ENCODE measurements around the gene ACTL6B. TPM values are rescaled to one million over a fixed set of nuclear protein-coding genes. Genes with fewer than 3 reads are reported as not detected.

The ACTL6B gene
- total and polyA plus RNA-seq, 4 experiments from 2014 or later, result not detected

Other genes starting within 250 kb of the ACTL6B start
- 10 to 100 TPM; 10.1 to 12.4 TPM for gene ZCWPW1, start 227.7 kb downstream of the ACTL6B start, total RNA-seq
- gene ZCWPW1, start 227.7 kb downstream of the ACTL6B start, polyA plus RNA-seq, result 1 to 10 TPM; 5.0 to 6.1 TPM
- gene MEPCE, start 226.6 kb downstream of the ACTL6B start, total RNA-seq, result 10 to 100 TPM; 57.3 to 58.8 TPM
- 10 to 100 TPM in 1 of 2 donors, 1 to 10 TPM in 1; 7.9 to 11.8 TPM for gene MEPCE, start 226.6 kb downstream of the ACTL6B start, polyA plus RNA-seq
- 10 to 100 TPM; 77.7 to 83.8 TPM for gene PPP1R35, start 220.0 kb downstream of the ACTL6B start, total RNA-seq
- 10 to 100 TPM; 28.6 to 49.7 TPM for gene PPP1R35, start 220.0 kb downstream of the ACTL6B start, polyA plus RNA-seq
- gene SPACDR, start 192.2 kb downstream of the ACTL6B start, total RNA-seq, result 1 to 10 TPM; 4.6 to 5.7 TPM
- gene SPACDR, start 192.2 kb downstream of the ACTL6B start, polyA plus RNA-seq, result under 1 TPM; 0.26 to 0.34 TPM
- gene TSC22D4, start 177.2 kb downstream of the ACTL6B start, total RNA-seq, result 100 to 1,000 TPM; 144 to 154 TPM
- 10 to 100 TPM; 30.0 to 34.5 TPM for gene TSC22D4, start 177.2 kb downstream of the ACTL6B start, polyA plus RNA-seq
- under 1 TPM; 0.38 to 0.58 TPM for gene NYAP1, start 172.5 kb downstream of the ACTL6B start, total RNA-seq
- not detected for gene NYAP1, start 172.5 kb downstream of the ACTL6B start, polyA plus RNA-seq
- gene AGFG2, start 117.2 kb downstream of the ACTL6B start, total RNA-seq, result 10 to 100 TPM; 56.6 to 58.3 TPM
- 10 to 100 TPM; 19.7 to 35.6 TPM for gene AGFG2, start 117.2 kb downstream of the ACTL6B start, polyA plus RNA-seq
- 100 to 1,000 TPM; 119 to 126 TPM for gene SAP25, start 82.5 kb downstream of the ACTL6B start, total RNA-seq
- gene SAP25, start 82.5 kb downstream of the ACTL6B start, polyA plus RNA-seq, result under 1 TPM in 1 of 2 donors, not detected in 1; 0.72 TPM
- gene LRCH4, start 70.3 kb downstream of the ACTL6B start, total RNA-seq, result 100 to 1,000 TPM; 392 to 412 TPM
- gene LRCH4, start 70.3 kb downstream of the ACTL6B start, polyA plus RNA-seq, result 100 to 1,000 TPM; 119 to 167 TPM
- gene FBXO24, start 70.1 kb downstream of the ACTL6B start, total RNA-seq, result 1 to 10 TPM; 1.6 to 2.1 TPM
- under 1 TPM; 0.36 to 0.77 TPM for gene FBXO24, start 70.1 kb downstream of the ACTL6B start, polyA plus RNA-seq
- 10 to 100 TPM in 1 of 2 experiments, 1 to 10 TPM in 1; 7.2 to 10.6 TPM for gene PCOLCE, start 54.1 kb downstream of the ACTL6B start, total RNA-seq
- gene PCOLCE, start 54.1 kb downstream of the ACTL6B start, polyA plus RNA-seq, result 1 to 10 TPM; 1.3 to 1.6 TPM
- gene MOSPD3, start 43.9 kb downstream of the ACTL6B start, total RNA-seq, result 10 to 100 TPM; 13.4 to 15.6 TPM
- 10 to 100 TPM; 24.6 to 32.1 TPM for gene MOSPD3, start 43.9 kb downstream of the ACTL6B start, polyA plus RNA-seq
- 1 to 10 TPM; 5.4 to 6.2 TPM for gene TFR2, start 14.9 kb downstream of the ACTL6B start, total RNA-seq
- 1 to 10 TPM in 1 of 2 donors, under 1 TPM in 1; 0.75 to 2.8 TPM for gene TFR2, start 14.9 kb downstream of the ACTL6B start, polyA plus RNA-seq
- gene GNB2, start 17.3 kb upstream of the ACTL6B start, total RNA-seq, result 100 to 1,000 TPM; 138 to 144 TPM
- gene GNB2, start 17.3 kb upstream of the ACTL6B start, polyA plus RNA-seq, result 10 to 100 TPM; 48.3 to 60.7 TPM
- gene GIGYF1, start 37.8 kb upstream of the ACTL6B start, total RNA-seq, result 100 to 1,000 TPM; 116 to 118 TPM
- gene GIGYF1, start 37.8 kb upstream of the ACTL6B start, polyA plus RNA-seq, result 1 to 10 TPM in 1 of 2 donors, under 1 TPM in 1; 0.19 to 3.1 TPM
- 10 to 100 TPM; 14.6 to 16.0 TPM for gene POP7, start 49.7 kb upstream of the ACTL6B start, total RNA-seq
- gene POP7, start 49.7 kb upstream of the ACTL6B start, polyA plus RNA-seq, result 10 to 100 TPM; 43.7 to 49.9 TPM
- gene EPO, start 64.0 kb upstream of the ACTL6B start, total RNA-seq, result not detected
- not detected for gene EPO, start 64.0 kb upstream of the ACTL6B start, polyA plus RNA-seq
- not detected for gene ZAN, start 77.1 kb upstream of the ACTL6B start, total RNA-seq
- not detected for gene ZAN, start 77.1 kb upstream of the ACTL6B start, polyA plus RNA-seq
- 1 to 10 TPM; 3.3 to 5.2 TPM for gene EPHB4, start 171.1 kb upstream of the ACTL6B start, total RNA-seq
- gene EPHB4, start 171.1 kb upstream of the ACTL6B start, polyA plus RNA-seq, result under 1 TPM in 1 of 2 donors, not detected in 1; 0.08 TPM
- 10 to 100 TPM; 63.7 to 64.6 TPM for gene SLC12A9, start 196.3 kb upstream of the ACTL6B start, total RNA-seq
- 1 to 10 TPM; 7.0 to 9.1 TPM for gene SLC12A9, start 196.3 kb upstream of the ACTL6B start, polyA plus RNA-seq
- gene TRIP6, start 210.9 kb upstream of the ACTL6B start, total RNA-seq, result 1 to 10 TPM; 7.6 to 9.4 TPM
- gene TRIP6, start 210.9 kb upstream of the ACTL6B start, polyA plus RNA-seq, result 1 to 10 TPM; 2.7 to 4.9 TPM
- gene SRRT, start 218.7 kb upstream of the ACTL6B start, total RNA-seq, result 100 to 1,000 TPM; 264 to 272 TPM
- gene SRRT, start 218.7 kb upstream of the ACTL6B start, polyA plus RNA-seq, result 10 to 100 TPM; 37.8 to 86.5 TPM
- gene UFSP1, start 233.3 kb upstream of the ACTL6B start, total RNA-seq, result 10 to 100 TPM; 10.1 to 11.0 TPM
- gene UFSP1, start 233.3 kb upstream of the ACTL6B start, polyA plus RNA-seq, result 1 to 10 TPM in 1 of 2 donors, under 1 TPM in 1; 0.34 to 2.6 TPM
- not detected for gene ACHE, start 239.4 kb upstream of the ACTL6B start, total RNA-seq
- not detected for gene ACHE, start 239.4 kb upstream of the ACTL6B start, polyA plus RNA-seq